ENCODE results near the gene PKN1.

PKN1 gene

GRCh38 chr19:14516746-14517438, 83.8 kb downstream of the PKN1 start:
- no peak for DNase-seq

GRCh38 chr19:14517446-14517839, 84.3 kb downstream of the PKN1 start:
- DNase-seq: no peak

- DNase-seq: peak; percentile 71
These were observed 84.9 kb downstream of the PKN1 start, which contains the start of gene DNAJB1 for GRCh38 chr19:14517840-14518505. DNAJB1 (minus strand) TSS chr19:14518397; CDS start chr19:14518349, 48 bp downstream.

GRCh38 chr19:14519245-14519859, 86.2 kb downstream of the PKN1 start:
- no peak for DNase-seq

GRCh38 chr19:14519860-14520407, 86.8 kb downstream of the PKN1 start:
- DNase-seq: no peak

GRCh38 chr19:14520543-14520942, 87.4 kb downstream of the PKN1 start:
- no peak for DNase-seq
